Retina (tissue), 1 donor: Measurements from ENCODE around the gene PARD3B.

Source experiments
- DNase-seq: peaks from one replicate; pipeline ENCODE4 v3.0.0-alpha.2; 2016

Gene PARD3B

GRCh38 chr2:204591225-204591624, 46.0 kb downstream of the PARD3B start:
- DNase-seq = peak; percentile 75

- no peak for DNase-seq
Measured at GRCh38 chr2:204604061-204604460, 58.8 kb downstream of the PARD3B start.

- no peak for DNase-seq
Measured at GRCh38 chr2:204608237-204608939, 63.1 kb downstream of the PARD3B start.

- no peak for DNase-seq
Measured at GRCh38 chr2:204611017-204611631, 65.8 kb downstream of the PARD3B start.

GRCh38 chr2:204611764-204612163, 66.5 kb downstream of the PARD3B start:
- no peak for DNase-seq

- no peak for DNase-seq
Measured at GRCh38 chr2:204613635-204614034, 68.4 kb downstream of the PARD3B start.

GRCh38 chr2:204615456-204615855, 70.2 kb downstream of the PARD3B start:
- DNase-seq = no peak

GRCh38 chr2:204625135-204625534, 79.9 kb downstream of the PARD3B start:
- no peak for DNase-seq

- DNase-seq = no peak
Measured at GRCh38 chr2:204628926-204629712, 83.8 kb downstream of the PARD3B start.

GRCh38 chr2:204632410-204632809, 87.1 kb downstream of the PARD3B start:
- DNase-seq = no peak

- DNase-seq = no peak
Measured at GRCh38 chr2:204634564-204634963, 89.3 kb downstream of the PARD3B start.

- no peak for DNase-seq
Measured at GRCh38 chr2:204635478-204635877, 90.2 kb downstream of the PARD3B start.

- DNase-seq = no peak
Measured at GRCh38 chr2:204638471-204639194, 93.4 kb downstream of the PARD3B start.

GRCh38 chr2:204643326-204643725, 98.1 kb downstream of the PARD3B start:
- DNase-seq = no peak

GRCh38 chr2:204645018-204645773, 99.9 kb downstream of the PARD3B start:
- DNase-seq = no peak

GRCh38 chr2:204647626-204648025, 102.4 kb downstream of the PARD3B start:
- no peak for DNase-seq

- no peak for DNase-seq
Measured at GRCh38 chr2:204650611-204651010, 105.3 kb downstream of the PARD3B start.

GRCh38 chr2:204652063-204652462, 106.8 kb downstream of the PARD3B start:
- no peak for DNase-seq

- DNase-seq = no peak
Measured at GRCh38 chr2:204654669-204655068, 109.4 kb downstream of the PARD3B start.

- no peak for DNase-seq
Measured at GRCh38 chr2:204655101-204655500, 109.8 kb downstream of the PARD3B start.

GRCh38 chr2:204655626-204656025, 110.4 kb downstream of the PARD3B start:
- no peak for DNase-seq

GRCh38 chr2:204657024-204657423, 111.7 kb downstream of the PARD3B start:
- DNase-seq = no peak
